SKM-1 treated with dmso at 0.1 percent for 144 hours (cell line): Measurements from ENCODE around the gene NFASC.

ENCODE experiments used
- DNase-seq: peaks from one replicate; lab custom pipeline; 2025; ENCODE audit not compliant: unreplicated experiment; lab: John Stamatoyannopoulos, UW

The NFASC gene

GRCh38 chr1:204858363-204858821, 12.3 kb upstream of the NFASC start:
- DNase-seq = no peak

- DNase-seq = no peak
These were observed 10.8 kb upstream of the NFASC start for GRCh38 chr1:204859861-204860267.

GRCh38 chr1:204863024-204863423, 7.6 kb upstream of the NFASC start:
- DNase-seq = no peak

- DNase-seq = no peak
These were observed 6.9 kb upstream of the NFASC start for GRCh38 chr1:204863730-204864129.

DNA sequence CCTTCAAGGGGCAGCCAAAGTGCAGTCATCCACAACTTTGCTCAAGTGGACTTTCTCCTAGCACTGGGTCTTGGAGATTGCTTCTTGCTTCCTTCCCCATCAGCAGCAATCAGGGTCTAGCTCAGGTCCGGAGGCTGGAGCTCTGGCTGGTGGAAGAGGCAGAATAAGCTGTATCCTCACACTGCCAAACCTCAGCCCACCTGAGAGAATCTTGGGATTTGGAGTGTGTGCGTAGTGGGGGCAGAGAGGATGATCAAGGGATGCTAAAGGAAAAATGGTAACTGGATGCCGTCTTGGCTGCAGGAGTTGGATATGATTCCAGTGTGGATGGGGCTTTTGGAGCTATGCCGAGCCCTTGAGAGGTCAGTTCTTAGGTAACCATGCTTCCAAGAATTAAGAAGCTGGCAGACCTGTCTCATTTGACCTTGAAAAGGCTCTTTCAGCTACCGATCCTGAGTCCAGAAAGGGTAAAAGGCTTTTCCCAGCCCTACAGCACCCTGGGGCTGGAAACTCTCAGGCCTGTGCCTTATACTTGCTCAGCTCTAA, 4.5 kb upstream of the NFASC start:
- DNase-seq = no peak

DNA sequence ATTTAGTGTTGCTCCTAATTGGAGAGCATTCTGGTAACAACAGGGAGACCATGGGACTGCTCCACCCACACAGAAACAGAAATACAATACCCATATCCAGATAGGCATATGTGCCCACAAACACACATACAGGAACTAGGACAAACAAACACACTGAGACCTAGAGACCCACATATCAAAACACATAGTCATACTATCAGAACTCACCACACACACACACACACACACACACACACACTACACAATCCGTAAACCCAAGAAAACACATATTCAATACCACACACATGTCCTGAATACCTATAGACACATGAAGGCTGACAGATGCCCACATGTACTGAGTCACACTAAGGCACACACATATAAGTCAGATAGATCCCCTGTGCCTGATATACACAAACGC, 3.5 kb upstream of the NFASC start:
- no peak for DNase-seq

GRCh38 chr1:204867666-204868339, 2.9 kb upstream of the NFASC start:
- no peak for DNase-seq

GRCh38 chr1:204868340-204868700, 2.3 kb upstream of the NFASC start:
- no peak for DNase-seq

- DNase-seq = no peak
These were observed 1.6 kb upstream of the NFASC start for GRCh38 chr1:204869097-204869496.

- no peak for DNase-seq
These were observed 859 bp downstream of the NFASC start for GRCh38 chr1:204871405-204872037.

DNA sequence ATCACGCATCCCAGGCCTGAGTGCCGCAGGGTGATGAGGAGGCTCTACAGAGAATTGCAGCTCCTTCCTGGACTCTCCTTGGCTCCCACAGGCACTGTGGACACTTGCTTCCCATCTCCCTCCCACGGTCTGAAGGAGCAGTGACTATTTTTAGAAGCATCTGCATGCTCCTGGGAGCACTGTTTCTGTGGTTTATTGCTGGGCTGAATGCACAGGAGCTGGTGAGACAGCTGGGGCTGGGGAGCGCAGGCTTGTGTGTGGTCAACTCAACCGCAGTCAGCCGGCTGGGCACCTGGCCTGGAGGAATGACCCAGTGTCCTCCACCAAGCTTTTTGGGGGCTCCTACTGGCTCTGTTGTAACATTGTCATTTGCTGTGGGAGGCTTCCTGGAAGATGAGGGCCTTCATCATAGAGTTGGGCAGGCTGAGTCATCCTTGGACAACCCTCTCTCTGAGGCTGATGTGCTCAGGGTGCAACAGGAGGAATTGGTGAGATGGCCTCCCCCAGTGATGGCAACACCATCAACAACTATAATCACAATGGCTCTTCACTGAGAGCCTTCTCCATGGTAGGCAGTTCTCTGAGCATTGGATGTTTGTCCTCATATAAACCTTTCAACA, 1.7 kb downstream of the NFASC start:
- DNase-seq = no peak

DNA sequence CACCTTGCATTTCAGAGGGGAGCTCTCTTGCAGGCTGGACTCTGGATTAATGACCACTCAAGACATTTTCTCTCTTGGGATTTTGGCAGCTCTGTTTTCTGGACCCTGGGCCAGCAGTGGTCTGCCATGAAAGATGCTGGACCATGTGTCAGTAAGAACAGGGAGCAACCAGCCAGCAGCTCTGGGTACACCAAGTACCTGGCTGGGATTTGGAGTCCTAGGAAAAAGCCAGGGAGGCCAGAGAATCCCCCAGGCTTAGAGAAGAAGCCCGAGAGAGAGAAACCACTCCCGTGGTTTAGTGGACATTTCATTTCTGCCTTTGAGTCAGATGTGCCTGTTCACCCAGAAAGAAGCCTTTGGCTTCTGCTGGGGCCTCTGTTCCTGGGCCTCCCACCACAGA, 2.5 kb downstream of the NFASC start:
- DNase-seq = no peak

DNA sequence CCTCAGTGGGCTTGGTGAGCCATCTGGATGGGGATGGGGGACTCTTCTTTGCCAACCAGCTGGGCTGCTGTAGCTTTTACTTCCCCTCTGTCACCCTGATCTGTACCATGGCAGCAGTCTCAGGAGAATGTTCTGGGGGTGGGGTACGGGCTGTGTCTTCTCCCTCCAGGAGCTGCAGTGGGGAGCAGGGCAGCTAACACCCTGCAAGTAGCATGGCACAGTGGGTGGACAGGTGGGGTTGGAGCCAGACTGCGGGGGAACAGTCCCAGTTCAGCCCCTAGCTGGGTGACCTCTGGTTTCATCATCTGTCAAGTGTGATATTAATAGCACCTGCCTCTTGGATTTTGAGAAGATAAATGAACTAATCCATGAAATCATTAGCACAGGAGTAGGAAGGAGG, 3.1 kb downstream of the NFASC start:
- DNase-seq = no peak

DNA sequence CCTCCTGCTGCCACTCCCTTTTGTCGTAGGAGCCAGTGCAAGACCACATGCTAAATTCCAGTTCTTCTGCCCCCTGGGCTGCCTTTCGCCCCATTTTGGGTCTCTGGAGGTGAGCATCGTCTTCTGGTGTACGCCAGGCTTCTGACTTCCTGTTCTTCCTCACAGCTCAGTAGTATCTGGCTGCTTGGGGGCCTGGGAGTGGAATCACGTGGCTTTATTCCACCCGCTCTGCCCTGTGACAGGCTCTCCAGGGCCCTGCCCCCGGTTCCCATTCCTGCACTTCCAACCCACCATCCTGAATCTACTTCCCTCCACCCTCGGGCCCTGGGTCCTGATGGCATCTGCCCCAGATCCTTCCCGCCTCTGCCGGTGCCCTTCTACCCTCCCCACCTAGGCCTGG, 3.6 kb downstream of the NFASC start:
- no peak for DNase-seq

DNA sequence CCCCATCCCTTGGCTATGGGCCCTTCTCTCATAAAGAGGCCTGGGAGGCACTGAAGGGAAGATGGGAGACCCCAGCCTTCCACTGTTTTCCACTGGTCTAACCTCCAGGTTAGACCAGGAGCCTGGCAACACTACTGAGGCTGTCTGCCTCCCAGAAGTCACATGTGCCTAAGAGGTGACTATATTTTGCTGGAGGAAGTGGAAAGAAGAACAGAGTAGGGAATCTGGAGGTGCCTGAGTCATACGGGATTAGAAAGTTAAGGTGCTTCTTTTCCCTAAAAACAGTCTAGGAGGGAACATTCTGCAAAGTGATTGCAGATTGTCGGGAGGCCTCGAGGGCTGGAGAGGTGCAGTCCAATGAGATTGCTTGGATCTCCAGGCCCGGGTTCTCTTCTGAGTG, 4.6 kb downstream of the NFASC start:
- DNase-seq = no peak

- no peak for DNase-seq
These were observed 8.1 kb downstream of the NFASC start for GRCh38 chr1:204878621-204879234.

GRCh38 chr1:204879351-204879750, 8.7 kb downstream of the NFASC start:
- DNase-seq = no peak

DNA sequence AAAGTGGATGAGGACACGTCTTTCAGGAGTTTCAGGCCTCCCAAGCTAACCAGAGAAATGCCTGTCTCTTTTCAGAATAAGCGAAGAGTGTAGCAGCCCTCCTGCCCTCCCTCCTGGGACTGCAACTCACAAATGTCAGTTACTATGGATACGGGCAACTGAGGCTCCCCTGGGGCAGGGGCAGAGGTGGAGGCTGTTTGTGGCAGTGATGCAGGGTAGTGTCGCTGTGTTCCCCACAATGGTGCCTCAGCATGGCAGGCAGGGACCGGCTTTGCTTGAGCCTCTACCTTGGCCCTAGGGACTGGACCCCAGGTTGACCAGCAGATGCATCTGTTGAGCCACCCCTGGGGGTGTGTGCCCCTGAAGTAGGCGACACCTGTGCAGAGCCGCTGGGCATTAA, 10.2 kb downstream of the NFASC start:
- DNase-seq = no peak

GRCh38 chr1:204882479-204882878, 11.8 kb downstream of the NFASC start:
- no peak for DNase-seq

- no peak for DNase-seq
These were observed 12.7 kb downstream of the NFASC start for GRCh38 chr1:204883405-204883804.

DNA sequence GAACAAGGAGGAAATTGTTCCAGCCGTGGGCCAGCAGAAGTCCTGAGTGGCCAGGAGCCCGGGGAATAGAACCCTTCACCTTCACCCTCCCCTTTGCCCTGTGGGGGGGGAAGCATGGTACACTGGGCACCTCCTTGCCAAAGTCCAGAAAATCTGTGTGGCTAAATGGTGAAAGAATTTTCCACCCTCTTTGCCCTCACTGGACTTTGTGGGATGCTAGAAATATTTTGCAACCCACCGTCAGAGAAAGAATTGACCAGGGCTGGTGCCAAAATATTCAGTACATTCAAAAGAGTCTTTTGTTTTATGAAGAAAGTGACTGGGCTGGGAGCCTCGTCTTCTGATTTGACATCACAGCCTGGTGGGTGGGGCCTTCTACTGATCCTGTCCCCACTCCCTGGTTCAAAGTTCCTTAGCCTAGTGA, 14.6 kb downstream of the NFASC start:
- no peak for DNase-seq

DNA sequence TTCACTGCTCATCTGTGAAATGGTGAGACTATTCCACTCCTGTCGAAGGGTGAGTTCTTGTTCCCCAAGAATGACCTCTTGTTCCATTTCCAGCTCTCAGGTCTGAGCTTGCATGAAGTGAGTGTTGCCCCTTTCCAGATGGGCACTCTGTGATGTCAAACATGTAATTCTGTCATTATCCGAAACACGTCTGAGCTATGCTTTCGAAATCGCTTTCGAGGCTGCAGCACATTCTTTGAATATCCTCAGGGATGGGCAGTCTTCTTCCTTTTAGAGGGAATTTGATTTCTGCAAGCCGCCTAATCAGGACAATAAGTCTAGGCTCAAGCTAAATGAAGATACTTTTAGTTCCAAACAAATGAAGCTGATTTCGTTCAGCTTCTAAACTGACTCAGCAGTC, 15.1 kb downstream of the NFASC start:
- DNase-seq = no peak
